ENCODE measurements around the gene PHAF1.

The PHAF1 gene

GRCh38 chr16:67146523-67147357 lies 37.0 kb downstream of the PHAF1 start:
- H3K27ac ChIP-seq: no peak overlapping the region
- no peak for TF ChIP-seq ZFX (IDR thresholded peaks at IDR 0.05; ENCODE audit: borderline replicate concordance)
- TF ChIP-seq, protein P1, sequence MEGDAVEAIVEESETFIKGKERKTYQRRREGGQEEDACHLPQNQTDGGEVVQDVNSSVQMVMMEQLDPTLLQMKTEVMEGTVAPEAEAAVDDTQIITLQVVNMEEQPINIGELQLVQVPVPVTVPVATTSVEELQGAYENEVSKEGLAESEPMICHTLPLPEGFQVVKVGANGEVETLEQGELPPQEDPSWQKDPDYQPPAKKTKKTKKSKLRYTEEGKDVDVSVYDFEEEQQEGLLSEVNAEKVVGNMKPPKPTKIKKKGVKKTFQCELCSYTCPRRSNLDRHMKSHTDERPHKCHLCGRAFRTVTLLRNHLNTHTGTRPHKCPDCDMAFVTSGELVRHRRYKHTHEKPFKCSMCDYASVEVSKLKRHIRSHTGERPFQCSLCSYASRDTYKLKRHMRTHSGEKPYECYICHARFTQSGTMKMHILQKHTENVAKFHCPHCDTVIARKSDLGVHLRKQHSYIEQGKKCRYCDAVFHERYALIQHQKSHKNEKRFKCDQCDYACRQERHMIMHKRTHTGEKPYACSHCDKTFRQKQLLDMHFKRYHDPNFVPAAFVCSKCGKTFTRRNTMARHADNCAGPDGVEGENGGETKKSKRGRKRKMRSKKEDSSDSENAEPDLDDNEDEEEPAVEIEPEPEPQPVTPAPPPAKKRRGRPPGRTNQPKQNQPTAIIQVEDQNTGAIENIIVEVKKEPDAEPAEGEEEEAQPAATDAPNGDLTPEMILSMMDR (IDR thresholded peaks at IDR 0.05): no peak

GRCh38 chr16:67147437-67148140 lies 37.8 kb downstream of the PHAF1 start:
- TF ChIP-seq ZFX (IDR thresholded peaks at IDR 0.05; ENCODE audit: borderline replicate concordance): no peak
- TF ChIP-seq, protein P1 (IDR thresholded peaks at IDR 0.05): no peak
- H3K27ac ChIP-seq: no peak overlapping the region

DNA sequence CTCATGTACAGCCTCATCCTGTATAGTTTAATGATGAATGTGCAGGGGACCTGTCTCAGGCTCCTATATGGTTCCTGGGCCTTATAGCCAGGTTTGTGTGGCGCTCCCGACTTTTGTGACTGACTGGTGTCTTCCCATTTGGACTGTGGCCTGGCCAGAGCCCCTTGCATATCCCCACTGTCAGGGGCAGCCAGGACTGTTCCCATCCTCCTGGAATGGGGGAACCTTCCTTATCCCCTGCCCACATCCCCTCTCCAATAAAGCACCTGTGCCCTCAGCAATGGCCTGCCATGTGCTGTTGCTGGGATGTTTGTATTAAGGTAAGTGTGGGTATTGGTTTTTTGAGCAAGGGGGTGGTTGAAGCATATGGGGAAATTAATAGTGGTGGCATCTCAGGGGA lies 38.5 kb downstream of the PHAF1 start:
- H3K27ac ChIP-seq: no peak overlapping the region
- no peak for TF ChIP-seq ZFX (IDR thresholded peaks at IDR 0.05; ENCODE audit: borderline replicate concordance)
- TF ChIP-seq, protein P1 (IDR thresholded peaks at IDR 0.05): no peak

- no peak overlapping the region for H3K27ac ChIP-seq
- TF ChIP-seq ZFX (IDR thresholded peaks at IDR 0.05; ENCODE audit: borderline replicate concordance): no peak
- TF ChIP-seq, protein P1 (IDR thresholded peaks at IDR 0.05): no peak
Observed at GRCh38 chr16:67148656-67149275, 39.0 kb downstream of the PHAF1 start.

DNA sequence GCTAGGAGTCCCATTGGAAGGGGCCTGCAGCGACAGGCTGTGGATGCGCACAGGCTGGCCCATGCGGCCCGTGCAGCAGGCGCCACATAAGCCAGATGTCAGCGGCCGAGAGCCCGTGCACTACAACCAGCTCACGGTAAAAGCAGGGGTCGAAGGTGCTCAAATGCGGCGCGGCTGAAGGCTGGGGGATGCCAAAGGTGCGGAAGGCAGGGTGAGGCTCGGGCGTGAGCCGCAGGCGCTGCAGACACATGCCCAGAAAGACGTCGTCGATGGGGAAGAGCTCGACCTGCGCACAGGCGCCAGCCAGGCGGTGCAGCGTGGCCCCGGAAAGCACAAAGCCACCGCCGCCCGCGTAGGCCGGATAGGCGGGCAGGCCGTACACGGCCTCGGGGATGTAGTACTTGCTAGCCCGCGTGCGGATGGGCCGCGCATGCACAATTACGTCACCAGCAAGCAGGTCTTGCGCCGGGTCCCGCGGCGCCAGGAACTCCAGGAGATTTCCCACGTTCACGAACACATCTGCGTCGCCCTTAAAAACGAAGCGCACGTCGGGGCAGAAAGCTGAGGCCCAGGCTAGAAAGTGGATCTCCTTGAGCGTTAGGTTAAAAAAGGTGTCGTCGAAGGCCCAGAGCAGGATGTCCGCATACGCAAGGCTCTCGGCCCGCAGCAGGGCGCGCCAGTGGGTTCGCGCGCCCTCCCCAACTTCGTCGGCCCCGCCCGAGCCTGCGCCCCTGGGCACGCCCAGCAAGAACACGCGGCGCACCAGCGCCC lies 39.7 kb downstream of the PHAF1 start:
- H3K27ac ChIP-seq: no peak overlapping the region
- no peak for TF ChIP-seq ZFX (IDR thresholded peaks at IDR 0.05; ENCODE audit: borderline replicate concordance)
- TF ChIP-seq, protein P1 (IDR thresholded peaks at IDR 0.05): peak; percentile 8; the same call in 1 of the 2 replicates

DNA sequence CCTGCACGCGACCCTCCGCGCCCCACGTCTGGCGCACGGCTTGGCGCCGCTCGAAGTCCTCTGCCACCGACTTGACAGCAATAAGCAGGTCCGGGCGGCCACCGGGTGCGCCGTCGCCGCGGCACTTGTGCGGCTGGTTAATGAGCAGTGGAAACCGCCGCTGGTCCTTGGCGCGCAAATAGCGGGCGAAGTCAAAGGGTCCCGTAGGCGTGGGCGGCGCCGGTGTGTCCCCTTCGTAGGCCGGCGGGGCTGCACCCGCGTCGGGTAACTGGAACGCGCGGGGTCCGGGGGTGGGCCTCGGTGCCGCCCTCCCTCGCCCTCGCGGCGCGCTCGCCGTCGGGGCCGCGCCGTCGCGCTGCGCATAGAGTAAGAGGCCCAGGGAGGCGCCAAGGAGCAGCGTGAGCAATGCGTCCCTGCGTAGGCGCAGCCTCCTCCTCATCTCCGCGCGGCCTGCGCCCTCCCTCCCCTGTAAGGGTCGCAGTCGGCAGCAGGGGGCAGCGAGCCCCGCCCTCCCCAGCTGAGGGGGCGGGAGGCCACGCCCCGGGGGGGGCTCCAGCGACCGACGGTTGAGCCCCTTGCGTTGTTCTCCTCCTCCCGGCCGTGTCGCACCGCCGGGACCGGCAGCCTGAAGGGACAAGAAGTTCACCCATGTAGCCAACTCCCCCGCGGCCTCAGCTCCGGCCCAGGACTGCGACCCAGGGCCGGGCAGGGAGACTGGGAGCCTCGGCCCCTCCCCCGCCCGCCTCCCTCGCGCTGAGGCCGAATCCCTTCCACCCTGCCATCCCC lies 40.5 kb downstream of the PHAF1 start:
- no peak for TF ChIP-seq ZFX (IDR thresholded peaks at IDR 0.05; ENCODE audit: borderline replicate concordance)
- TF ChIP-seq, protein P1 (IDR thresholded peaks at IDR 0.05): no peak; the same call in 1 of the 2 replicates
- no peak overlapping the region for H3K27ac ChIP-seq
